8988T (cell line): ENCODE data around the gene NPLOC4.
"Not testable (repeated sequence)": the region's sequence is repeated elsewhere in the genome, so short reads cannot be mapped to it uniquely, and the experiment has no call there.

Experiments
- DNase-seq: peaks from one replicate; pipeline ENCODE4 v3.0.0; 2011

Gene NPLOC4

DNA sequence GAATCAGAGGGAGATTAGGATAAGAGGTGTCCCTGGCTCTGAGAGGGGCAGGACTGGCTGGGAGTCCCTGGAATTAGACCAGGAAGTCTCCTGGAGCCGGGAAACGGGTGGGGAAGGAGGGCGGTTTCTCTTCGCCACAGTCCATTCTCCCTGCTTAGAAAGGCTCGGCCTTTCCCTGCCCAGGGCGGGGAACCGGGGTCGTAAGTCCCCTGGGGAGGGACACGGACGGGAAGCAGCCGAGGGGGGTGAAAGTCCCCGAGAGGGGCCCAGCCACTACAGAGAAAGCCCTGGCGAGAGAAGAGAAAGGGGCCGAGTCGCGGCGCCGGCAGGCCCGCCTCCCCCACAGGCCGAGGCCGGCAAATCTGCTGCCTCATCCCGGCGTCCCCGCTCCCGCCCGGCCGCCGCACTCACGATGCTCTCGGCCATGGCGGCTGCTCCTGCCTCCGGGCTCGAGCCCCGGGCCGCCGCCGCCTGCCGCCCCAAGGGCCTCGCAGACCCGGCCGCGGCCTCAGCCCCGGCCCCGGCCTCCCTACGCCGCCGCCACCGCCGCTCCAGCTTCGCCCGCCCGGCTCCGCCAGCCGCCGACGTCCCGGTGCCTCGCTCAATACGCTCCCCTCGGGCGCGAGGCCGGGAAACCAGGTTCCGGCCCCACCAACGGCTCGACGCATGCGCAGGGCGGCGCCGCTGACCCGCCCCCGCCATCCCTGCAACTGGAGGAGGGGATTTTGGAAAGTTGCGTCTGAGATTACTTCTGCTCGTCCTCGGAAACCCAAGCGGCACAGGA lies at the start of gene NPLOC4, which contains the start of gene TSPAN10:
Gene NPLOC4, minus strand, starts transcription at position 608 of the 784 bp plus-strand sequence. Its CDS starts 182 bp downstream, at position 426.
Gene TSPAN10, plus strand, starts transcription at position 692 of the 784 bp plus-strand sequence. CDS start 5,217 bp downstream, outside the sequence.
- peak; percentile 89 for DNase-seq

DNA sequence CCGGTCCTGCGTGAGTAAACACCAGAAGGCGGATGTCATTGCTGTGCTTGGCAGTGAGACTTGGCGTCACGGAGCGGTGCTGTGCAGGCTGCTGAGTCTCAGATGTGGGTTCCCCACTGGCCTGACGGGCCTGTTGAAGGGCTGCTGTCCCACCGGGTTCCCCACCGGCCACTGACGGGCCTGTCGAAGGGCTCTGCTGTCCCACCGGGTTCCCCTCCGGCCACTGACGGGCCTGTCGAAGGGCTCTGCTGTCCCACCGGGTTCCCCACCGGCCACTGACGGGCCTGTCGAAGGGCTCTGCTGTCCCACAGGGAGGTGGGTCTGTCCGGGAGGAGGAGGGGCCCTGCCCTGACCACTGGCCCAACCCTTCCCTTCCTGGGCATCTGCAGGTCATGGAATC lies 49.7 kb upstream of the NPLOC4 start:
- DNase-seq, result no peak

DNA sequence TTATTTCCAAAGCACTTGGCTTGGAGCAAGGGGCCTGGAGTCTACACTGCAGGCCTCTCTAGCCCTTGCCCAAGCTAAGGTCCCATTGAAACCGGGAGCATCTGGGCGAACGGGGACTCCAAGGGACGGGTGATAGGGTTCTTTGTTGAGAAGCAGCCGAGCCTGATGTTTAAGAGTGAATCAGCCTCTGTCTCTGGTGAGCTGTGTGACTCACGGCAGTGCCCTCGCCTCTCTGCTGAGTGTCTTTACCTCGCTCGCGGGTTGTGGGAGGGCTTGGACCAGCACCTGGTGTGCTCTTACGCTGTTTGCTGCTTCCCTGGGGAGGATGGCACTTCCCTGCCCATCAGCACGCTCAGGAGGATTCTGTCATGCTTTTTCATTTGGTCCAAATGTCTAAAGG lies 48.2 kb upstream of the NPLOC4 start:
- no peak for DNase-seq

DNA sequence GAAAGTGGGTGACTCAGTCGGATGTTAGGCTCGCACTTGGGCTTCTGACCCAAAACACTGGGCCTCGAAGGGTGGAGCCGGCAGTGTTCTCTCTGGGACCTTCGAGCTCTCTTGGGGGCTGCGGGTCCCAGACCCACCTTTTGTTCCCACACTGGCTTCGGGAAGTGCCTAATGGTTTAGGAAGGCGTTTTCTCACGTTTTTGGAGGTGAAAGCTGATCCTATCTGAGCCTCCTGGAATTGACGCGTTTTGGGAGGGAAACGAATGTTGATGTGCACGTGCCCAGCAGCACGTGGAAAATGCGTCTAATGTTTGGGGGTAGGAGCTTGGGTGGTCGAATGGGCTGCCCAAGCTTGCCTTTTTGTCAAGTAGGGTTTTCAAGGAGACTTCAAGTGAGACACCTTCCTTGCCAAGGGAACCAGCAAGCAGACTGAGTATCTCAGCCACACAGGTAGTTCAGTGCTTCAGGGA lies 47.6 kb upstream of the NPLOC4 start:
- DNase-seq, result no peak

DNA sequence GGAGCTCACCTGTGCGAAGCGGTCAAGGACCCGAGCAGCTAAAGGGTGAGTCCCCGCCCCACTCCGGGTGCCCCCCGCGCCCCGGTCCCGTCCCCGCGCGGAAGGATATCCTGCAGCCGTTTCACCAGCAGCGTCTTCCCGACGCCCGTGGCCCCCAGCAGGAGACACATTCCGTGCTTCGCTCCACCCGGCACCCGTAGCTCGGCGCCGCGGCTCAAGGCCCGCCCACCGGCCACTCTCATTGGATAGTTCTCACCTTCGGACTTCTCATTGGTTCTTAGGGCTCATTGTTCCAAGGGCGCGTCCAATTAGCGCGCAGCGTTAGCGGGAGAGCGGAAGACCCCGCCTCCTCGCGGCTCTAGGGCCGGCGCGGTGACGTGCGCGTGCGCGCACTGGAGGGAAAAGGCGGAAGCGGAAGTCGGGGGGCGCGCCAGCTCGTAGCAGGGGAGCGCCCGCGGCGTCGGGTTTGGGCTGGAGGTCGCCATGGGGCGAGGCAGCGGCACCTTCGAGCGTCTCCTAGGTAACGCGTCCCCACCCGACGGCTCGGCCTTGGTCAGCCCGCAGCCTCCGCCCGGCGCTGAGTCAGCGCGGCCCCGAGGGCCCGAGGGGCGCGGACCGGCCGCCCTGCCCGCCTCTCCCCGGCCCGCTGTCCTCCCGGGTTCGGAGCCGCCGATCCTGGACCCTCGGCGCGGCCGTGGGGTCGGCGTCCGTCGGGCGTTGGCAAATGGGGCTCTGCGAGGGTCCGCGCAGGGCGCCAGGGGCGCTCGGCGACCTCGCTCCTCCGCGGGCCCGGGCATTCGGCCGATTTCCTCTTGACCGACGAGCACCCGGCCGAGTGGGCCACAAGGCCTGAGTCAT lies 46.9 kb upstream of the NPLOC4 start, which contains the start of the genes ARL16 and HGS:
Gene ARL16, minus strand, starts transcription at position 214 of the 858 bp plus-strand sequence. Its CDS starts 44 bp downstream, at position 170.
Gene HGS, plus strand, starts transcription at position 428 of the 858 bp plus-strand sequence. Its CDS starts 56 bp downstream, at position 484.
- DNase-seq, result peak; percentile 96

DNA sequence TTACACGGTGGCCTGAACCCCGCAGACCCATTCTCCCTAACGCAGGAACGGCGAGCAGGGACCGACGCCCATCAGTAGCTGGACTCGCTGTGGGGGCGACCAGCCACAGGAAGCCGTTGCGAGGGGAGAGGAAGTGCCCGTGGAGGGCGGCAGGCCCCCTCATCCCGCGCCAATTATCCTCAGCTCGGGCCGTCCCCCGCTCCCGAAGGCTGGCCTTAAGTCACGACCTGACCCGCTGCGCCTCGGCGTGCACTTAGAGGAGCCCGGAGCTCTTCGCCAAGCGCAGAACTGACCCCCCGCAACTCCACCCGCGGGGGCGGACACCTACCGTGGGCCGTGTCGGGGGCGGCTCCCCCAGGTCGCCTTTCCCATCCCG lies 46.3 kb upstream of the NPLOC4 start:
- DNase-seq, result no peak

DNA sequence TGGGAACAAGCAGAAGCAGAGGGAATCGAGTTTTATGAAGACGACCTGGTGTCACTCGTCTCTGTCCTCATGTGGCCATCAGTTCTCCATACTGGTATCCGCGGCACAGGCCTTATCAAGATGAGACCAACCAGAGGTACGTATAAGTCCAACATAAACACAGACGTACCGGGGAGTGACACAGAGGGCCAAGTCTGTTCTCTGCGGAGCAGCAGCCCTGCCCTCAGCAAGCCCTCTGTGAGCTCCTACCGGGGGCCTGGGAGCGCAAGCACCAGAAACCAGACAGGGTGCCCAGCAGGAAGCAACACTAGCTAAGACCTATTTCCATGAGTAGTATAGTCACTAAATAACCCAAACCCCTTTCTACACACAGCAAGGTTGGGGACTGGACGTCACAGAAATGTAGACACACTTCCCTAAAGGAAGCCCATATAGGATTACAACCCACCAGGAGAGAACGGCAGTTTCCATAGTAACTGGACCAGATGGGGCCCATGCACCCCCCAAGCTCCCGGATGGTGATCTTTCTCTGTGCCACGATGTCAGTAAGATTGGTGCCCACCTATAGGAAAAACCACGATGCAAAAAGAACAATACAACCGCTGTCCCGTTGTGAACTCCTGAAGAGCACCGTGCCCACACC lies 45.8 kb upstream of the NPLOC4 start:
- no peak for DNase-seq

DNA sequence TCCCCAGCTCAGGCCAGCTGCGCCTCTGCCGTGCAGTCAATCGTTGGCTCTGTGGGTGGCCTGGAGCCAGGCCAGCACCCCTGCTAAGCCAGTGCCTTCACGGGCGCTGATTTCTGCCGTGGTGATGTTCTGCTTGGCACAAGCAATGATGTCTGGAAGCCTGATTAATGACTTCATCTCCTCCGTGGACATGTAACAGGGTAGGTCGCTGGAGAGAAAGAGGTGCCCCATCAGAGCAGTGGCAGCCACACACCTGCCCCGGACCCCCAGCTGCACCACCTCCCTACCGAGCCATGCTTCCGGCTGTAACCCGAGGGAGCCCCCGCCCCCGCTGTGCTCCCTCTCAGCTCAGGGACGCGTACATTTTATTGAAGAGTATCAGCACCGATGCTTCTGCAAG lies 44.8 kb upstream of the NPLOC4 start:
- no peak for DNase-seq

DNA sequence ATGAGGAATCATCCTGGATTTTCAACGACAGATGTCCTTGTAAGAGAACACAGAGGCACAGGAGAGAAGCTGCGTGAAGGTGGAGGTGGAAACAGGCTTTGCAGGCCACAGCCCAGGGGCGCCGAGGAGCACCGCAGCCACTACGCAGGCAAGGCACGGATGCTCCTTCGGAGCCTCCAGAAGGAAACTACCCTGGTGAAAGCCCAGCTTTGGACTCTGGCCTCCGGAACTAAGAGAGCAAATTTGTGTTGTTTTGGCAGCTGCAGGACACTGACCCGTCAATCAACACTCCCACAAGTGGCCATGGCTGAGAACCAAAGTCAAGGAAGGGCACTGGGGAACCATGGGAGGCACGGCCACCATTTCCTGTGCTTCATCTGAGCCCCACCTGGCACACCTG lies 43.2 kb upstream of the NPLOC4 start:
- DNase-seq, result no peak

DNA sequence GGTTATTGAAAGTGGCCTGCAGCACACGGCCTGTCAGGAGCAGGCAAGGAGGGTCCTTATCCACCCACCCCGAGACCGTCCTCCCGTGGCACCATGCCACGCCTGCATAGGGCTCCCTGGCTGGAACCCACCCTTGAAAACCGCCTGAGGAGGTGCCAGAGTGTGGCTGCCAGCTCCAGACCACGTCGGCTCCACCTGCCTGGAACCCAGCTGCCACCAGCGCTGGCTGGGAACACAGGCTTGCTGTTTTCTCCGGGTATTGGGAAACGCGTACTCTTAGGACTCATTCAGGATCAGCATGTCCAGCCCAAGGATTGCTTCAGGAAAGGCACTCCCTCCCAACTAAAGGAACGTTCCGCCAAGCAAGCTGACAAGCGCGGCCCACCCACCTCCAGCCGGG lies 40.0 kb upstream of the NPLOC4 start:
- no peak for DNase-seq

DNA sequence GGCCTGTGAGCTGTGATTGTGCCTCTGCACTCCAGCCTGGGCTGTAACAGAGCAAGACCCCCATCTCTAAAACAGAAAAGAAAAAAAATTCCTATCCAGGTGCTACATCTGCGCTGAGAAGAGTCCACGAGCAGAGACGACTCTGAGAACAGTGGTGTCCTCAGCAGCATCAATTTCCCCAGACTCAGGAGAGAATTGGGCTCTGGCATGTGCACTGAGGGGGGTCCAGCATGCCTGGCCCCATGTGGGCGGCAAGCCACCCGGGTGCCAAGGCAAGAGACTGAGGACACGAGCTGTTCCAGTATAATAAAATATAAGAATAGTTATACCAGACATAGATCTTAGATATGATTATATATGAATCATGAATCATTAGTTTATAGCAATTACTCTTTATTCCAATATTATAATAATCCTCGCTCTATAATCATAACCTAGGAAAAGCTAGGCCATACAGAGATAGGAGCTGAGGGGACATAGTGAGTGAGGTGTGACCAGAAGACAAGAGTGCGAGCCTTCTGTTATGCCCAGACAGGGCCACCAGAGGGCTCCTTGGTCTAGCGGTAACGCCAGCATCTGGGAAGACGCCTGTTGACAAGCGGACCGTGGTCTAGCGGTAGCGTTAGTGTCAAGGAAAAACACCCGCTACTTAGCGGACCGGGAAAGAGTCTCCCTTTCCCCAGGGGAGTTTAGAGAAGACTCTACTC lies 38.8 kb upstream of the NPLOC4 start:
- not testable (repeated sequence) for DNase-seq

DNA sequence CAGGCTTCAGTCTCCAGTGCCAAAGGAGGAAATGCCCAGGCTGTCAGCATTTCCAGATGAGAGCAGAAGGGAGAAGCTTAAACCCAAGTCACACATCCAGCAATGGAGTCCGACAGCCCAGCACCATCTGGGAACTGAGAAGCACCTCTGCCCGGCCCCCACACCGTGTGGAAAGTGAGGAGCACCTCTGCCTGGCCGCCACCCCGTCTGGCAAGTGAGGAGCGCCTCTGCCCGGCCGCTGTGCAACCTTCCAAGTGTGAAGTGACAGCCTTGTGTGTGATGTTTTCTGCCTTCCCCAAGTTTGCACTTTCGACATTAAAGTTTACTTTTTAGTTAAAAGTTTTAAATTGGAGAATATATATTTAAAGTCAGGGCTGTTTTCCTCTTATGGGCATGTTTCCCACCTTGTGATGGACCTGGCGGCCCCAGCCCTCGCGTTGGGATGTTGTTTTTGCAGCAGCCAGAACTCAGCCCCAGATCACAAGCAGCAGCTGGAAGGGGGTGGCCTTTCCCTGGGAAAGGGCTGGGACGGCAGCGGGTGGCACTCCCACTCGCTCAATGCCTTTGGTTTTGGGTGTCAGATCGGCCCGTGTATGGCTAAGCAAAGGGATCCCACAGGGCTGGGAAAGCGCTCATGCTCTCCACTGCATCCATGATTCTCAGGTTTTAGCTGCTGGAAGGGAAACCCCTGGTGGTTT lies 36.8 kb upstream of the NPLOC4 start:
- DNase-seq, result no peak

DNA sequence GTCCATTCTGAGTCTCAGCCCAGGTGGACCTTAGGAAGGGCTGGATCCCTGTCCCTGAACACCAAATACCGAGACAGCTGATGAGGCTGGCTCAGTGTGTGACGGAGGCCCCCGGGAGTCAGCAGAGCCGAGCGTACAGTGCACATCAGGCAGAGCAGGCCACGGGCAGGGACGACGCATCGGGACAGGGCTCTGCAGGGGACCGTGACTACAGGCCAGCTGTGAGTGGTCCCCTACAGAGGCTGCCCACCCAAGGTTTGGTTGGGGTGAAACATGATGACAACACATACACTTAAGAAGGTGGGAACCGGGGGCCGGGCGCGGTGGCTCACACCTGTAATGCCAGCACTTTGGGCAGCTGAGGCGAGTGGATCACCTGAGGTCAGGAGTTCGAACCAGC lies 36.0 kb upstream of the NPLOC4 start:
- DNase-seq, result no peak

DNA sequence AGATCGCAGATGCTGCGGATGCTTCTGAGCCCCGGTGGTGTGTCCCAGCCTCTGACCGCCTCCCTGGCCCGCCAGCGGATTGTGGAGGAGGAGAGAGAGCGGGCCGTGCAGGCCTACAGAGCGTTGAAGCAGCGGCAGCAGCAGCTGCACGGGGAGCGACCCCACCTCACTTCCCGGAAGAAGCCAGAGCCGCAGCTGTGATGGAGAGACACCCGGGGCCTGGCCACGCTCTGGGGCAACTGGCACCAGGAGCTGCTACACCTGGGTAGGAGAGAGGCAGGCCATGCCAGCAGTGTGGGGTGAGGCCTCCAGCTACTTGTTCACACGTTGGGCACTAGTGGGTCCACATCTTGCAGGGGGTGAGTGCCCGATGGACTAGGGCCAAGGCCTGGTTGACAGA lies 35.6 kb upstream of the NPLOC4 start:
- no peak for DNase-seq

DNA sequence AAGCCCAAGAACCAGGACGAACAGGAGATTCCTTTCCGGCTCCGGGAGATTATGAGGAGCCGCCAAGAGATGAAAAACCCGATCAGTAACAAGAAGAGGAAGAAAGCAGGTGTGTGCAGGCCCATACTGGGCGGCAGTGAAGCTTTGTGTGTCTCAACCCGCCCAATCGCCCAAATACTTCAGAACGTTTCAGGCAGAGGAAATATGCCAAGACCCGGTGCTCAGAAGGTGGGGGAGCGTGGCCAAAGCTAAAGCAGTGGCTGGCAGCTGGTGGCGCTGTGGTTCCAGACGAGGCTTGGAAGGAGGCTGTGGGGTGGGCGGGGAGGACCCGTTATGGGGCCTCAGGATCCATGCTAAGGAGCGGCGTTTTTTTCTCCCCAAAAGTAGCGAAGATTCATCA lies 30.8 kb upstream of the NPLOC4 start:
- DNase-seq, result no peak

DNA sequence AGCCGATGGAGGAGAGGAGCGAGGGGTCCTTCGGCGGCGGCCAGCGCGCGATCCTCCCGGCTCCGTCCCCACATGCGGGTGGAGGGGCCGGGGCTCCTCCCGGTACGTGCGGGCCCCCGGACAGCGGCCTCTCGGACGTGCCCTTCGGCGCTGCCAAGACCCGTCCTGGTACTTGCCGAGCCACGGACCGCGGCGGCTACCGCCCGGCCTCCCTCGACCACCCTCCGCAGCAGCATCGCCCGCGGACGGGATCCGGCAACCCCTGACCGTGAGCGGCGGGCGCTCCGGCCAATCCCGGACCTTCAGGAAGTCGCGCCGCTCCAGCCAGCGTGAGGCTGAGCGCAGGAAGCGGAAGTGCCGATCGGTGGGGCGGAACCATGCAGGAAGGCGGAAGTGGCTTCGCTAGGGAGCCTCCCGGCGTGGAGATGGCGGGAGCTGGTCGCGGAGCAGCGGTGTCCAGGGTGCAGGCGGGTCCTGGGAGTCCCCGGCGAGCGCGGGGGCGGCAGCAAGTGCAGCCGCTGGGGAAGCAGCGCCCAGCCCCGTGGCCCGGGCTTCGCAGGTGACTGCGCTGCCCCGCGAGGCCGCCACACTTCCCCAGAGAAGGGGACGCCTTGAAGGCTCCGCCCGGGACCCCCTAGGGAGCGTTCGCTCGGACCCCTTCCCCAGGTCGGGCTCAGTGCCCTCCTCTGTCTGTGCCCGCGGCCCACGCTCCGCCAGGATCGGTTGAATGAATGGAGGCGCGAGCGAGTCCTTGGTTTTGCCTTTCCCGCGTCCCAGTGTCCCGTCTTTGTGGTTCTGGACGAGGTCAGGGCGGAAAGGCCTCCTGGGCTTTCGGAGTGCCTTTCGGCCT lies 29.7 kb upstream of the NPLOC4 start, which contains the start of the genes CCDC137 and OXLD1:
Gene CCDC137, plus strand, starts transcription at position 396 of the 850 bp plus-strand sequence. Its CDS starts 30 bp downstream, at position 426.
Gene OXLD1, minus strand, starts transcription at position 264 of the 850 bp plus-strand sequence. Its CDS starts 28 bp downstream, at position 236.
- DNase-seq, result peak; percentile 78

DNA sequence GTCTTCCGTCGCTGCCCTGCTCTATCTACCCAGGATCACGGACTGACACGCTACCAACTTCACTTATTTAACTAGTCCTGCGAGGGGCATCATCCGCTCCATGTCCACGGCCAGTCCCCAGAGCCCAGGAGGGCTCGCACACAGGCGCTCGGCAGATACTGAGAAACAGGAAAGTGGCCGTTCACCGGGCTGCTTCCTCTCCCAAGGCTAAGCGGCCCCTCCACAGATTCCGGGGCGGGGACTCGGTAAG lies 29.1 kb upstream of the NPLOC4 start:
- DNase-seq, result no peak

DNA sequence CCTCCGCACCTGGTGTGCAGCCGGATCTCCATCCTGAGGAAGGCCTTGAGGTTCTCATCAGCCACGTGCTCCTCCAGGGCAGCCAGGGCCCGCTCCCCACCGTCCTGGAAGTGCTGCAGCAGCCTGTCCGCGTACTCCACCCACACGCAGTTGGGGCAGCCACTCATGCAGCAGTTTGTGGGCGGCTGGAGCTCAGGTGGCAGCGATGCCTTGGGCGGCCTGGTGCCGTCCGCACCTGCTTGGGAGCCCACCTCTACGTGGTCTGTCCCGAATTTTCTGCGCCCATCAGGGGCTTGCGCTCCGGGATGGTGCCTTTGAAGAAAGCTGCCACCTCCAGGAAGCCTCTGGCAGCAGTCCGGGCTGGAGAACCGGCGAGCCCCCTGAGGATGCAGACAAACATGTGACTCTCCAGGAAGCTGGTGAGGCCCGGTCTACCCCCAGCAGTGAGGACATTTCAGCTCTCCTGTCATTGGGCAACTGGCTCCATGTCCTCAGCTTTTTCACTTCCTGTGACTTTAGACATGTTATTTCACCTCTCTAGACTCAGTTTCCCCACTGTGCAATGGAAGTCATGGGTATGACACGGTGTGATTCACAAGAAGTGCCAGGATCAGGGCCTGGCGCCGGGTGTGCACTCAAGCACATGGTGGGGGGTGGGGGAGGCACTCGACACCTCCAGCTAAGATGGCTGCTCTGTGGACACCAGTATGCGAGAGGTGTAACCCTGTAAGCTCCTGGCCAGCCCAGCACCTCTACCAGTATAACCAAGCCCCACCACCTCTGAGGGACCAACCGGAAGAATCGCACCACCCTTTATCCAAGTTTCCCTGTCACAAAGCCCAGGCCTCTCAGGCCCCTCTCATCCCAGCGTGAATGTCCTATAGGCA lies 28.5 kb upstream of the NPLOC4 start:
- no peak for DNase-seq

DNA sequence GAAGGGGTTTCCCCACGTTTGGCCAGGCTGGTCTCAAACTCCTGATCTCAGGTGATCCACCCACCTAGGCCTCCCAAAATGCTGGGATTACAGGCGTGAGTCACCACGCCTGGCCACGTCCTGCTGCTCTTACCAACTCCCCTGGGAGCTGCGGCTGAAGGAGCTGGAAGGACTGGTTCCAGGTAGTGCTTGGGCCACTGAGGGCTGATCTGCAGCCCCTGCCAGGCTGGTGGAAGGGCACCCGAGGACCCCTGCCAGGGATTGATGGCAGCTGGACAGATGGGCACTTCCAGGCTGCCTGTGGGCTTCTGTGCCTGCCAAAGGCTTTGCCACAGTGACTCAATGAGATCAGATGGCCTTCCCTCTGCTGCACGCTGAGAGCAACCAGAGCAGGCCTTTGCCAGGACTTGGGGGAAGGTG lies 27.1 kb upstream of the NPLOC4 start:
- DNase-seq, result no peak

DNA sequence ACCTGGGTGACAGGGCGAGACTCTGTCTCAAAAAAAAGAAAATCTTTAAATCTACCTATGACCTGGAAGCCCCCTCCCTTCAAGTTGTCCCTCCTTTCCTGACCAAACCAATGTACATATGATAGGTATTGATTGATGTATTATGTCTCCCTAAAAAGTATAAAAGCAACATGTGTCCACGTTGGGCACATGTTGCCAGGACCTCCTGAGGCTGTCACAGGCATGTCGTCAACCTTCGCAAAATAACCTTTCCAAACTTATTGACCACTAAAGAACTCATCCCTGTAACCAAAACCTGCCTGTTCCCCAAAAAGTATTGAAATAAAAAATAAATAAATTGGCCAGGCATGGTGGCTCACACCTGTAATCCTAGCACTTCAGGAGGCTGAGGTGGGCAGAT lies 25.1 kb upstream of the NPLOC4 start:
- no peak for DNase-seq
